ENCODE measurements around the gene CCR8. TPM values are rescaled to one million over a fixed set of nuclear protein-coding genes. Genes with fewer than 3 reads are reported as not detected.

CCR8 gene
- total RNA-seq, 1 experiment from 2014 or later = not detected

DNA sequence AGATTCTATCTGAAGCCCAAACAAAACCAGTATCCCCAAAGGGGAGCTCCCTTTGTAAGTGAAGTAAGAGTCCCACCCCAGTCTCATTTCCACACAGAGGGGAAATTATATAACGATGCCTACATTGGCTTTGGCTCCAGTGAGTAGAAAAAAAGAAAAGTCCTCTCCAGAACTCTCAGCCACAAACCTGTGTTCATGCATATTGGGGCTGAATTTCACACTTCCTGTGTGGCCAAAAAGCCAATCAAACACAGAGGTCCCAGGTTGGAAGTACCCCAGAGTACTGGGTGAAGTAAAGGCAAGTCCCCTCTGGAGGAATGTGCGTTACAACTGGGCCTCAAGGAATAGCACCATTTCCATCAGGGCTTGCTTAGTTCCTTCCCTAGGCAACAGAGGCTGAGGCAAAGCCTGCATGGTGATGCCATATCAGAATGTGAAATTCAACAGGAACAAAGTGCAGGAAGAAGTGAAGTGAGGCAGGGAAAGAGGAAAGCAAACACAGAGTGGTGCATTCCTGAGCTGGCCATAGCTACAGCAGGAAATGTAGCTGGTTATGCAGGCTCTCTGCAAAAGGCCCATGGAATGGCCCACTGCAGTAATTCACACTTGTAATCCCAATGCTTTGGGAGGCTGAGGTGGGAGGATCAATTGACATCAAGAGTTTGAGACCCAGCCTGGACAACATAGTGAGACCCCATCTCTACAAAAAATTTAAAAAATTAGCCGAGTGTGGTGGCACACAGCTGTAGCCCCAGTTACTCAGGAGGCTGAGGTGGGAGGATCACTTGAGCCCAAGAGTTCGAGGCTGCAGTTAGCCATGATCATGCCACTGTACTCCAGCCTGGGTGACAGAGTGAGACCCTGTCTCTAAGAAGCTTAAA lies 33.1 kb upstream of the CCR8 start:
- Mint-ChIP-seq H3K27ac (ENCODE audit: unreplicated experiment) (no peak overlapping the region), H3K4me1 (ENCODE audit: low read depth, unreplicated experiment) (peaks cover 6% of the 10 kb centered on the region), H3K4me3 (ENCODE audit: low read depth, unreplicated experiment) (no peak overlapping the region), H3K9me3 (ENCODE audit: low read depth, unreplicated experiment) (no peaks in the 10 kb centered on the region), H3K27me3 (ENCODE audit: unreplicated experiment) (no peaks in the 10 kb centered on the region), H3K36me3 (ENCODE audit: insufficient read depth, unreplicated experiment) (no peaks in the 10 kb centered on the region)
- DNase-seq = no peak
- intact Hi-C loops (cut with micrococcal nuclease; ENCODE audit: unreplicated experiment) = no loop called here
- no TSS peak for BruUV-seq (replicated peaks)
- CTCF ChIA-PET = interaction anchor here (0.6 to 1.0 kb wide), 3 partner anchors 9 to 297 kb away, joined by 3 read pairs; no protein-coding TSS in a partner anchor
- no peak for TF ChIP-seq CTCF (IDR thresholded peaks at IDR 0.05; ENCODE audit: unreplicated experiment)

- no peak for TF ChIP-seq CTCF (IDR thresholded peaks at IDR 0.05; ENCODE audit: unreplicated experiment)
- CTCF ChIA-PET = no interaction called here
- Mint-ChIP-seq H3K4me1 (ENCODE audit: low read depth, unreplicated experiment) (no peaks in the 10 kb centered on the region), H3K27ac (ENCODE audit: unreplicated experiment) (no peak overlapping the region), H3K4me3 (ENCODE audit: low read depth, unreplicated experiment) (no peak overlapping the region), H3K9me3 (ENCODE audit: low read depth, unreplicated experiment) (peaks cover 4% of the 10 kb centered on the region), H3K36me3 (ENCODE audit: insufficient read depth, unreplicated experiment) (no peaks in the 10 kb centered on the region), H3K27me3 (ENCODE audit: unreplicated experiment) (peaks cover 7% of the 10 kb centered on the region)
- intact Hi-C loops (cut with micrococcal nuclease; ENCODE audit: unreplicated experiment) = no loop called here
- no TSS peak for BruUV-seq (replicated peaks)
- DNase-seq = no peak
Measured at GRCh38 chr3:39299279-39299678, 30.2 kb upstream of the CCR8 start.

- no peak overlapping the region for H3K27ac Mint-ChIP-seq (ENCODE audit: unreplicated experiment)
- H3K4me3 Mint-ChIP-seq (ENCODE audit: low read depth, unreplicated experiment) = no peak overlapping the region
- intact Hi-C loops (cut with micrococcal nuclease; ENCODE audit: unreplicated experiment) = no loop called here
- H3K4me1 Mint-ChIP-seq (ENCODE audit: low read depth, unreplicated experiment) = no peaks in the 10 kb centered on the region
- peaks cover 7% of the 10 kb centered on the region for H3K9me3 Mint-ChIP-seq (ENCODE audit: low read depth, unreplicated experiment)
- no TSS peak for BruUV-seq (replicated peaks)
- peaks cover 27% of the 10 kb centered on the region for H3K27me3 Mint-ChIP-seq (ENCODE audit: unreplicated experiment)
- no peak for DNase-seq
- CTCF ChIA-PET = no interaction called here
- H3K36me3 Mint-ChIP-seq (ENCODE audit: insufficient read depth, unreplicated experiment) = no peaks in the 10 kb centered on the region
- no peak for TF ChIP-seq CTCF (IDR thresholded peaks at IDR 0.05; ENCODE audit: unreplicated experiment)
Measured at GRCh38 chr3:39302178-39302577, 27.3 kb upstream of the CCR8 start.

DNA sequence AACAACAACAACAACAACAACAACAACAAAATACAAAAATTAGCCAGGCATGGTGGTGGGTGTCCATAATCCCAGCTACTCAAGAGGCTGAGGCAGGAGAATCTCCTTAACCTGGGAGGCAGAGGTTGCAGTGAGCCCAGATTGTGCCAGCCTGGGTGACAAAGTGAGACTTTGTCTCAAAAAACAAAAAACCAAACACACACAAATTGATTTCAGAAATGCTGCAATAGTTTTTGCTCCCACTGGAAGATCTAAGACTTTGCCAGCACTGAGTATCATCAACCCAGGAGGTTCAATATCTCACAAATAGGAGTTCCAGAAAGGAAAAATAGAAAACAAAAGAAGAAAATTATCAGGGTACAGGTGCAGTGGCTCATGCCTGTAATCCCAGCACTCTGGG lies 16.2 kb upstream of the CCR8 start:
- H3K4me1 Mint-ChIP-seq (ENCODE audit: low read depth, unreplicated experiment) = peaks cover 14% of the 10 kb centered on the region
- H3K27ac Mint-ChIP-seq (ENCODE audit: unreplicated experiment) = no peak overlapping the region
- TF ChIP-seq CTCF (IDR thresholded peaks at IDR 0.05; ENCODE audit: unreplicated experiment) = no peak
- H3K9me3 Mint-ChIP-seq (ENCODE audit: low read depth, unreplicated experiment) = peaks cover 9% of the 10 kb centered on the region
- BruUV-seq (replicated peaks) = no TSS peak
- intact Hi-C loops (cut with micrococcal nuclease; ENCODE audit: unreplicated experiment) = no loop called here
- no peaks in the 10 kb centered on the region for H3K36me3 Mint-ChIP-seq (ENCODE audit: insufficient read depth, unreplicated experiment)
- DNase-seq = no peak
- CTCF ChIA-PET = no interaction called here
- peaks cover 6% of the 10 kb centered on the region for H3K27me3 Mint-ChIP-seq (ENCODE audit: unreplicated experiment)
- no peak overlapping the region for H3K4me3 Mint-ChIP-seq (ENCODE audit: low read depth, unreplicated experiment)
